NB4 (cell line): ENCODE measurements around the gene AGAP1.

Experiments
- DNase-seq: peaks from one replicate; pipeline ENCODE4 v3.0.0; 2010; ENCODE audit warnings: low read depth
- H3K4me3 ChIP-seq: one replicate; pipeline ENCODE4 v1.5.1; 2011; ENCODE audit warnings: mild to moderate bottlenecking, low read depth, low read length, moderate library complexity
- CTCF ChIP-seq: IDR thresholded peaks from one replicate; pipeline ENCODE4 v1.5.1; 2012; ENCODE audit warnings: low read depth, low read length
- MAX ChIP-seq: IDR thresholded peaks from 2 replicates; pipeline ENCODE4 v1.6.1; 2011; ENCODE audit warnings: low read depth, low read length
- MYC ChIP-seq: IDR thresholded peaks from 2 replicates; pipeline ENCODE4 v1.6.1; 2011; ENCODE audit warnings: low read depth, low read length
- POLR2A ChIP-seq: IDR thresholded peaks from 2 replicates; pipeline ENCODE4 v1.6.1; 2011; ENCODE audit warnings: mild to moderate bottlenecking; ENCODE audit not compliant: insufficient read length; ENCODE audit errors: extremely low read depth

Gene AGAP1

GRCh38 chr2:236146436-236146835 lies 652.6 kb downstream of the AGAP1 start:
- DNase-seq = no peak
- H3K4me3 ChIP-seq = no peak overlapping the region
- TF ChIP-seq MAX = no peak
- no peak for TF ChIP-seq CTCF
- TF ChIP-seq MYC = no peak
- TF ChIP-seq POLR2A = no peak

GRCh38 chr2:236155406-236155805 lies 661.6 kb downstream of the AGAP1 start:
- H3K4me3 ChIP-seq = no peak overlapping the region
- no peak for DNase-seq
- TF ChIP-seq CTCF (no peak), MYC (no peak), POLR2A (no peak), MAX (no peak)

GRCh38 chr2:236156095-236156859 lies 662.4 kb downstream of the AGAP1 start:
- no peak for TF ChIP-seq CTCF
- TF ChIP-seq POLR2A = no peak
- TF ChIP-seq MYC = no peak
- no peak for TF ChIP-seq MAX
- H3K4me3 ChIP-seq = no peak overlapping the region
- DNase-seq = no peak

- TF ChIP-seq POLR2A (no peak), MAX (no peak), CTCF (no peak), MYC (no peak)
- H3K4me3 ChIP-seq = no peak overlapping the region
- no peak for DNase-seq
Observed at GRCh38 chr2:236156860-236157194, 663.0 kb downstream of the AGAP1 start.

- no peak overlapping the region for H3K4me3 ChIP-seq
- DNase-seq = no peak
- TF ChIP-seq POLR2A = no peak
- TF ChIP-seq MAX = no peak
- no peak for TF ChIP-seq MYC
- TF ChIP-seq CTCF = no peak
Observed at GRCh38 chr2:236157366-236157765, 663.5 kb downstream of the AGAP1 start.
